IPS-18c (cell line): ENCODE measurements around the gene PDE3A.

Experiments
- H3K4me3 ChIP-seq: 2 replicates; pipeline ENCODE4 v1.7.0; 2013; ENCODE audit warnings: low read depth, mild to moderate bottlenecking, low read length, moderate library complexity; ENCODE audit not compliant: insufficient read depth
- H3K9me3 ChIP-seq: one replicate; pipeline ENCODE4 v1.6.1; 2013; ENCODE audit warnings: mild to moderate bottlenecking, low read length, moderate library complexity; ENCODE audit not compliant: control insufficient read depth, insufficient read depth

Gene PDE3A

DNA sequence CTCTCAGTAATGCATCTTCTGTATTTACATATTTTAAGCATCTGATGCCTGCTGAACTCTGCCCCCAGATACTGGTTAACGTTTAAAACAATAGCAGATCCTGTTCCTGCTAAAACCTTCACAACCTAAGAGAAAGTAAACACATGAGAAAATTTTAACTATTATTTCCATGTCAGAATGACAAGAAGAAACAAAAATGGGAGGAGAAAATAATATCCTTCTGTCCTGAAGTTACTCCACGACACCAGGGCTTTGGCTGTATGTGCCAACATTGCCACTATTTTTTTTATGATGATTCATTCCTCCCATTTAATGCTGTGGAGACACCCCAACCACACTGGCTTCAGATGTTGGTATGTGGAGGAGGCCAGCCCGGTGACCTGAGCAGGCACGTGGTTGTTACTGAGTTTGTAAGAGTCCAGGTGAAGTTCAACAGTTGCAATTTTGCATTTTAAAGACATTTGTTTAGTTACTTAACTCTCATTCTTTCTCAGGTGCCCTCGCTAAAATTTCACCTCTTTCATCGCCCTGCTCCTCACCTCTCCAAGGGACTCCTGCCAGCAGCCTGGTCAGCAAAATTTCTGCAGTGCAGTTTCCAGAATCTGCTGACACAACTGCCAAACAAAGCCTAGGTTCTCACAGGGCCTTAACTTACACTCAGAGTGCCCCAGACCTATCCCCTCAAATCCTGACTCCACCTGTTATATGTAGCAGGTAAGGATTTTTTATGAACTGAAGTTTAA, 261.2 kb downstream of the PDE3A start:
- Histone ChIP-seq H3K9me3 (no peaks in the 10 kb centered on the region), H3K4me3 (no peak overlapping the region)

DNA sequence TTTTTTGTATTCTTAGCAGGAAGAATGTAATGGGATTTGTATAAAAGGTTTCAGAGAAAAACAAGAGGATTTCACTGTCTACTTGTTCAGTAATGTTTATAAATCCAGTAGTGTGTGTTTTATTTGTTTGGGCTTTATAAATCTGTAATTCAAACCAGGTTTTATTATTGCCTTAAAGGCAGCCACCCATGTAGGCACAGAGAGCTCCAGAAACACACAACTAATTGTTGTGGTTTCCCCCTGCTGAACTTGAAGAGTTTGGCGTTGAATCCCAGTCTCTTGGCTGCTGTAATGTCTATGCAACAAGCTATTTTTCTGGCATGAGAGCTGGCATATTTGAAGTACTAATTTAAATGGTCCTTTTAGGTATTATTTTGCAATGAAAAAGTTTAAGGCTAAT, 263.4 kb downstream of the PDE3A start:
- Histone ChIP-seq H3K4me3 (no peak overlapping the region), H3K9me3 (no peaks in the 10 kb centered on the region)

DNA sequence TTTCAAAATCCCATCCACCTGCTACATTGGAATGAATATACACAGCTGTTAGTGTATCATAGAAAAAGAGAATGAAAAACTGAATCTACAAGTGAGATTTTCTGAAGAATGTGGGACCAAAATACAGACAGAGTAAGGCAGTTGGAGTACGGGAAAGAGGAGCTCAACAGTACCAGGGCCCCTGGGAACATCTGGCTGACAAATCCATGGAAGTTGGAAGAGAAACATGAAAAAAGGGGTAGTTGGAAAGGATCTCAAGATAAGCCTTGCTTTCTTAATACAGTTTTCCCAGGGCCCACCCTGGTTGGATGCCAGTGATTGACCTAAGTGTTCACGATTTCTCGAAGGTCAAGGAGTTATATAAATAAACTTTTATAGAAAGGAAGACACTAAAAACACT, 272.8 kb downstream of the PDE3A start:
- Histone ChIP-seq H3K4me3 (no peak overlapping the region), H3K9me3 (no peaks in the 10 kb centered on the region)

DNA sequence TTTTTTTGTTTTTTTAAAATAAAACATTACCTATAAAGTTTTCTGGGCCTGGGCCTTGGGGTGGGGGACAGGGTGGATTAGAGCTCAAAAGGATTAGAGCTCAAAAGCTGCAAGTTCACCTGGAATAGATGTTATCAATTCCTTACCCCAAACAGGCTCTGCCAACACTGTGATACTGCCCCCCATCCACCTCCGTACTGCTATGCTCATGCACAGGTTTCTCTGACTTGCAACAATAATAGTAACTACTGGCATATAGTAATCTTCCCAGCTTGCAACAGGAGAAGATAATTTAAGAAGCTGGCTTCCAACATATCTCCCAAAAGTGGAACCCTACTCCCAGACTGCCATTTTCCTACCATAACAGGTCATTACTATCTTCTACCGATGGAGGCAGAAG, 275.5 kb downstream of the PDE3A start:
- no peaks in the 10 kb centered on the region for H3K9me3 ChIP-seq
- H3K4me3 ChIP-seq, result no peak overlapping the region

DNA sequence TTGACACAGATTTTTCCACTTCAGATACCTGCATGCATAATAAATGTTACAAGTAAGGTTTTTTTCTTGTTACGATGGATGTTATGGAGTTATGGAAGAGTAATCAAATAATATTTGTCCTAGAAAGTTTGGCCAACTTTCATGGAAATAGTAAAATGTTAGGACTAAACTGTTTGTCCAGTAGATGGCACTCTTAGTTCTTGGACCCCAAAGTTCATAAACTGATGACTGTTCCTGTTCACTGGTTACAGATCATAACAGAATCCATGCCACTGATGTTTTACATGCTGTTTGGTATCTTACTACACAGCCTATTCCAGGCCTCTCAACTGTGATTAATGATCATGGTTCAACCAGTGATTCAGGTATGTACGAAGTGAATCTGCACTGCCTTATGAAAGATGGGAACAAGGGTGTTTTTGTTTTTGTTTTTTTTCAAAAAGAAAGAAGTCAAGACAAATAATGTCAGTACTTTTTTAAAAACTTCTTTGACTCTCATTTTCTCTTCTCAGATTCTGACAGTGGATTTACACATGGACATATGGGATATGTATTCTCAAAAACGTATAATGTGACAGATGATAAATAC, 278.0 kb downstream of the PDE3A start:
- no peak overlapping the region for H3K4me3 ChIP-seq

DNA sequence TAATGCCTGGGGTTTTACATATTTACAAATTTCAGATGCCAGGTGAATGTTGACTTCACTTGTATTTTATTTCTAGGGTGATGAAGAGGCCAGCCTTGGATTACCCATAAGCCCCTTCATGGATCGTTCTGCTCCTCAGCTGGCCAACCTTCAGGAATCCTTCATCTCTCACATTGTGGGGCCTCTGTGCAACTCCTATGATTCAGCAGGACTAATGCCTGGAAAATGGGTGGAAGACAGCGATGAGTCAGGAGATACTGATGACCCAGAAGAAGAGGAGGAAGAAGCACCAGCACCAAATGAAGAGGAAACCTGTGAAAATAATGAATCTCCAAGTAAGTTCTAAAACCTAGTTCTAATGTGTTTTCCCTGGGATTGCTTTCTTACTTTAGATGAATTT, 285.5 kb downstream of the PDE3A start:
- no peak overlapping the region for H3K4me3 ChIP-seq
- no peaks in the 10 kb centered on the region for H3K9me3 ChIP-seq

More for the DNA sequence above, 278.0 kb downstream of the PDE3A start:
- H3K9me3 ChIP-seq, result no peaks in the 10 kb centered on the region

DNA sequence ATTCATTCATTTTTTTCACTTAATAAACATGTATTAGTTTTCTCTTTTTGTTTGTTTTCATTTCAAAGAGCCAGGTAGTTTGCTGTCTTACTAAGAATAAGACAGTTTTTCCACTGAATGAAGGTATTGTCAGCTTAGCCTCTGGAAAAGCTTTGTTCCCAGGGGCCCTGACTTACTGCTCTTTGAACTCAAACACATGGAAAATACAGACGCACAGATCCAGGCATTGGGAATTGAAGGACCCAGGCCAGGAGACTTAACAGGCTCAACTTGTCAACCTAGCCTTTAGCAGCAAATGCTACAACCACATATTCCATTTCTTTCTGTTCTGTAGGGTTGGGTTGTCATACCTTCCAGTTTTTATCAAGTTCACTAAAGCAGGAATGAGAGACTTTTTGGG, 288.3 kb downstream of the PDE3A start:
- H3K9me3 ChIP-seq, result peaks cover 9% of the 10 kb centered on the region
- no peak overlapping the region for H3K4me3 ChIP-seq

DNA sequence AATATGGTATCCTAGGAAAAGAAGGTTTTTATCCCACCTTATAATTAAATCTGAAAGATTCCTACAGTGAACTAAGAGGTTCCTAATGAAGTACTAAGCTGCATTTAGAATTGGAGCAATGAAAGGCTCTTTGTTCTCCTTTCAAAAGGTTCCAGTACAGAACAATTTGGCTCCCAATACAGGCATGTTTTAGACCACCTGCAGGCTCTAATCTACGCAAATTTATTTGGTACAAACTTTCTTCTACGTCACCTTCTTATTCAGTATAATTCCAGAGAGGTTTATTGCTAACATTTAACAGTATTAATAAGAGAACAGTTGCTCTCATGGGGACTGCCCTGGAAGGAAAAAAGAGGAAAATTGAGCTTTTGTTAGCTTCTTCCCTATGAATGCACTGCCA, 289.2 kb downstream of the PDE3A start:
- Histone ChIP-seq H3K4me3 (no peak overlapping the region), H3K9me3 (peaks cover 9% of the 10 kb centered on the region)

DNA sequence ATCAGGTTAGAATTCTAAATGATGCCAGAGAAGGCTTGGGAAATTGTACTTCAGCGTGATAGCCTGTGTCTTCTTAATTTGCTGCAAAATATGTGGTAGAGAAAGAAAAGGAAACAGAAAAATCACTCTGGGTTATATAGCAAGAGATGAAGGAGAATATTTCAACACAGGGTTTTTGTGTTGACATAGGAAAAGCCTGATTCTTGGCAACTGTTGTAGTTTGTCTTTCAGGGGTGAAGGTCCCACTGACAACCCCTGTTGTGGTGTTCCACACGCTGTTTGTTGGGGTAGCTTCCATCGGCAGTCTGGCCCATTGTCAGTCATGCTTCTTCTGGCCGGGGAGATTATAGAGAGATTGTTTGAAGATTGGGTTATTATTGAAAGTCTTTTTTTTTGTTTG, 313.0 kb downstream of the PDE3A start:
- Histone ChIP-seq H3K9me3 (no peaks in the 10 kb centered on the region), H3K4me3 (no peak overlapping the region)

DNA sequence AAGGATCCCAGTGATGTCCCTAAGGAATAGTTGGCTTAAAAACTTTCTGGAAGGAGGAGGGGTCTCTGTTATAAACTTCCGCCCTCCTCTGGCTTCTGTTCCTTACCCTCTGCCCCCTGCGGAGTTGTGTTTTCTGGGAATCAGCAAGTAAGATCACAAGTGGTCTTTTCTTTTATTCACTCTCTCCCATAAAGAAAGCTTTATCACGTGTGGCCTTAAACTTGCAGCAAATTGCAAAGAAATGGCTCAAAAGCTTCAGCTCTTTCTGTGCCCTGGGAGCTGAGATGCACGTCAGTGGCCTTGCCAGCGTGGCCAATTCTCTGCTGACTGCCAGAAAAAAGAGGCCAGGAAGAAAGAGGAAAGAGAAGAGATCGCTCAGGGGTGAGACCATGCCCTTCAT, 326.9 kb downstream of the PDE3A start, which contains the start of gene SLCO1C1:
SLCO1C1 (plus strand) TSS at position 101 of the 400 bp plus-strand sequence. CDS start 4,245 bp downstream, outside the sequence.
- Histone ChIP-seq H3K9me3 (no peaks in the 10 kb centered on the region), H3K4me3 (no peak within 1 kb of the TSS)

DNA sequence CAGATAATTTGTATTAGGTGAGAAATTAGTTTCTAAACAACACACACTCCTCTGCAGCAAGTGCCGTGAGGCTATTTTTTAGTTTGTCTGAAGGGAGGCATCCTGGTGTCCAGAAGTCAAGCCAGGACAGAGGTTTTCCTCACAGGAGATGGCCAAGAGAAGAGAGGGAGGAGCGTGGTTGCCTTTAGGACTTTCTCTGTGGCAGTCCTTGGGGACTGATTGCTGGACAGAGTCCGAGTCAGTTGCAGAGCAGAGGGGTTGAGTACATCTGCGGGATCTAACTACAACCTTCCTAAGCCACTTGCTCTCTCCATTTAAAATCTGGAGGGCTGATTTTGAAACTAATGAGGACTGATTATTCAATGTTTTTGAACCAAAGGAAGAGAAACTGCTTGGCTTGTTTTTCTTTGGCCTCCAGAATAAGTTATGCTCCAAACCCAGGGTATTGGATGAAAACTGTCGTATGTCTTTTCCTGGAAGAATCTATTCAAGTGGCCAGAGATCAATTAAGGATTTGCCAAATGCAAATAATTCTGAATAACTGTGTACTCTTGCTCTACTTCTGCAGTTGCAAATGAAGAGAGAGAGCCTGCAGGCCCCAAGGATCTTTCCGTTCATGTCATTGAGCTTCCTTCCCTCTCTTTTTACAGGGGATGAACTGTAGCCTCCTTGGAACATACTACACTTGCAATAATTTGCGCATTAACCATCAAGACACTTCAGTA, 328.0 kb downstream of the PDE3A start:
- H3K9me3 ChIP-seq, result no peaks in the 10 kb centered on the region

DNA sequence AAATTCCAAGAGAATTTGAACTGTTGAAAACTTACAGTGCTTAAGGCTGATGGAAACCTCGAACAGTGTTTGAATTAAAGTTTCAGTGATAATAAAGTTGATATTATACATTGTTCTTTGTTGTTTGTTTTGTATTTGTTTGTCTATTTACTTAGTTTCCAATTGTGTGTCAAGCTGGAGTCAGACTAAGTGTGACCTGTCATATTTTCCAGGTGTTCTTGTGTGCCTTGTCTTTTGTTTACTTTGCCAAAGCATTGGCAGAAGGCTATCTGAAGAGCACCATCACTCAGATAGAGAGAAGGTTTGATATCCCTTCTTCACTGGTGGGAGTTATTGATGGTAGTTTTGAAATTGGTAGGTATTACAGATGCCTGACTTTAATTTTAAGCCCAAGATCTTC, 332.8 kb downstream of the PDE3A start:
- Histone ChIP-seq H3K4me3 (no peak overlapping the region), H3K9me3 (no peaks in the 10 kb centered on the region)

More for the DNA sequence above, 328.0 kb downstream of the PDE3A start:
- no peak overlapping the region for H3K4me3 ChIP-seq

DNA sequence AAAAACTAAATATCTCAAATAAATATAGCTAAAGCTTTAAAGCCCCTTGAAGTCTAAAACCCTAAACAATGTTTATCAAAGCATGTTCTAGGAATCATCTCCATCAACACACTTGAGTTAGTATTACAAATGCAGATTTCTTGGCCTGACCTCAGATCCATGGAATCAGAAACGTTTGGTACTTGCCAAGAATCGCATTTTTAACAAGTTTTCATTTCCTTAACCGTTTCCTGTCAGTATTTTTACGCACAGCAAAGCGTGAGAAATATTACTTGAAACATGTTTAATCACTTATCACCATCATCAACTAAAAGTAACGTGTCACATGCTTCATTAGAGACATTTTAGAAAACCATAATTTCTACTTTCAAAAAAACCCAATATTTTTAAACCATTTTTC, 336.5 kb downstream of the PDE3A start:
- H3K4me3 ChIP-seq, result no peak overlapping the region
- no peaks in the 10 kb centered on the region for H3K9me3 ChIP-seq

DNA sequence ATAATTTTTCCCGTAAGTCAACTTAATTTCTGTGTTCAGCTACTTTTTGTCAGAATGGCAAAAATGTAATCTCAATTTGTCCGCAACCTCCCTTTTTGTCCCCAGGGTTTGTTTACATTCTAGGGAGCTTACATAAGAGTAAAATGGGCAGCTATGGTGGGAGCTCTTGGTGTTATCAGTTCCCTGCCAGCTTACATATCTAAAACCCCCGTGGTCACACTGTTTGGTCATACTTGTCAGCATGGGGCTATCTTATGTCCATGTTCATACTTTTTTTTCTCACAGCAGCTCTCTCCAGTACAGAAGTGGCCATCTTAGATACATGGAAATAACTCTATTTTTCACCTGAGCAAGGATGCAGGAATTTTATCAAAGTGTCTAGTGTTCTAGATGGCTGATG, 343.5 kb downstream of the PDE3A start:
- Histone ChIP-seq H3K9me3 (no peaks in the 10 kb centered on the region), H3K4me3 (no peak overlapping the region)

DNA sequence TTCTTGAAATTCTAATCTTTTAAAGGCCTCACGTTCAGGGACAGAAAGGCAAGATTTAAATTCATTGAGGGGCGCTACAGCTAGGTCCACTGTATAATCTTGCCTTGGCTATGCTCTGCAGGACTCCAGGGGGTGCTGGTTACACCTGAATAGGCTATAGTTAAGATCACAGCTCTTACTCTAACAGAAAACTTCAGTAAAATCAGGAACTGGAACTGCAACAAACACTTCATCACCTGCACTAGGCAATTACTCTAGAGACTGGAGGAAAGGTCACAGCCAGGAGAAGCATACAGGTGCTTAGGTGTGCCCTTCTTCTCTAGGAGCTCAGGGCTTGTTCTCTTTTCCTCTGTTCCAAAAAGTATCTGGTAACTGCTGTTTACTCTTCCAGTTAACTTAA, 347.7 kb downstream of the PDE3A start:
- no peak overlapping the region for H3K4me3 ChIP-seq
- H3K9me3 ChIP-seq, result no peaks in the 10 kb centered on the region

DNA sequence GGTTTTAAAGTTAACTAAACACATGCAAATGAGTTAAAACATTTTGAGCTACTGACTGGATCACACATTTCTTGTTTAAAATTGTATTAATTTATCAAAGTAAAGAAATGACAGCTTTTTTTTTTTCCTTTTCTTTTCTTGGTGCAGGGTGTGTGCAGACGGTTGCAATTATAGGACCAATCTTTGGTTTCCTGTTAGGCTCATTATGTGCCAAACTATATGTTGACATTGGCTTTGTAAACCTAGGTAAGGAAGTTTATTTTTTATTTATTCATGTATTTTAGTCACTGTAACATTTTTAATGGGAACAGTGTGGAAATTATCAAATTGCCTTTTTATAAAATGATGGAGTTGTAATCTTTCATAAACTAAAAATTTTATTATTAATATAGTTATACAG, 348.6 kb downstream of the PDE3A start:
- Histone ChIP-seq H3K9me3 (no peaks in the 10 kb centered on the region), H3K4me3 (no peak overlapping the region)

DNA sequence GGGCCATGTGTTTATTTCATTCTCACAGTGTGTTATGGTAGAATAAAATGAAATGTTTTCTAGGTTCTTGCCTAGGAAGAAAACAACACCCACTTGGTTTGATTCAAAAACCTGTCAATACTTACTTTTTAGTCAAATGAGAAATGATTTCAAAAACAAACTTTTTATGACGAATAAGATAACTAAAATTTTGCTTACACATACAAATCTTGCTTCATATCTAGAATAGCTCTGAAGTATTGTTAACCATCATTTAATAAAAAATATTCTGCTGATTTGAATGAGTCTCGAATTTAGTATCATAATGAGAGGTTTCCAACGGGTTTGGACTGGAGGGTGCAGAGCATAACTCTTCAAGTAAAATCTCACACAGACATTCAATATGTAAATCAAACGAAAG, 350.0 kb downstream of the PDE3A start:
- H3K9me3 ChIP-seq, result no peaks in the 10 kb centered on the region
- no peak overlapping the region for H3K4me3 ChIP-seq

DNA sequence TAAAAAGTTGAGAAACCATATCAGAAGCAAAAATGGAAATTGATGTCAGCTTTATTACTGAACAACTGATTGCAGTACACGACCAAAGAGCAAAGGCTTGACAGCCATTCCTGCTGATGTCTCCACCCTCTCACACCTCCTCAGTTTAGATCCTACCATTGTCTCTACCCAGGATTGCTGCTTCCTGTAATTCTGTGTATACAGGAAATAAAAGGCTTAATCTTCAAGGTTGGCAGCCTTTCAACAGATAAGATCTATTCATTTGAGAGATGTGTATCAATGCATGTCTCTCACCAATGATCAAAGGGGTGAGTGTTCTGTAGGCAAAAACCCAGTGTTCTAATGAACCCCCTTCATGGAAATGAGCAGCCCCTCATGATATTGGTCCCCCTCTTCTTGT, 353.8 kb downstream of the PDE3A start:
- Histone ChIP-seq H3K4me3 (no peak overlapping the region), H3K9me3 (no peaks in the 10 kb centered on the region)
